ENCODE results near the gene SLC39A8.

SLC39A8 gene

DNA sequence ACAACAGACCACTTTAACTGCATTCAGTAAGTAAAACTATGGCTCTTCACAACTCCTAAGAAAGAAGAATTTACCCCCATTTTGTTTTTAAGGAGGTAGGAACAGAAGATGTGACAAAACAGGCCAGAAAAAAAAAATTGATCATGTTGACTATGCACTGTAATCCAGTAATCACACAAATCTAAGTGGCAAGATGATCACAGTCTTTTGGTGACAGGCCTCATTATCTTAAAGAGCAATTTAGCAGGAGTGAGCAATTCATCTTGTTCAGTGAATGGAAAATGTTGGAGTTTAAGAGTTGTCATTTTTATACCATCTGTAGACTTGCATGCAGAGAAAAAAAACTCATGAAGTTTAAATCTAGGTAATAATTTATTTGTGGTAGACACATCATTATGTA, 115.1 kb downstream of the SLC39A8 start:
- no peak for DNase-seq (ENCODE audit: low read depth)

DNA sequence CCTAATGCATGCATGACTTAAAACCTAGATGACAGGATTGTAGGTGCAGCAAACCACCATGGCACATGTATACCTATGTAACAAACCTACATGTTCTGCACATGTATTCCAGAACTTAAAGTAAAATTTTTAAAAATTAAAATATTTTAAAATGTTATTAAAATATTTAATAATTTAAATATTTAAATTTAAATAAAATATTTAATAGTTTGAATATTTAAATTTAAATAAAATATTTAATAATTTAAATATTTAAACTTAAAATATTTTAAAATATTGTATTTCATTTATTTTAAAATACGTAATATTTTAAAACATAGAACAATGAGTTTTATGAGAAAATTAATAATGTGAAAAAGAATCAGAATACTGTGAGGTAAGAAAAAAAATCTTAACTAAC, 117.9 kb downstream of the SLC39A8 start:
- no peak for DNase-seq (ENCODE audit: low read depth)

DNA sequence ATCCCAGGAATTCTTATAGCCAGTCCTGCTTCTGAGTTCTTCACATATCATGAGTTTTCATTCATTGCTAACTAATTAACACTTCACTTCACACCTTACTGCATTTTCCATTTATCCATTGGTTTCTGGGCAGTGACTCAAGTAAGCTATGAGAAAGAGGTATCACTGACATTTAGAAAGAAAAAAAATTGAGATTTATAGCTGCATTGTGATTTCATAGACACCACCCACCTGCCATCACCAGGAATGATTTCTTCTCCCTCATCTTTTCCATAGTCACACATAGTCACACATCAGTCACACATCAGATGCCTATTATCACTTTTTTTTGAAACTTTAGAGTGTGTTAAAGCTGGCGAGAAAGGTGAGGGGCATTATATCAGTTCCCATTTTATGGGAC, 121.8 kb downstream of the SLC39A8 start:
- DNase-seq (ENCODE audit: low read depth), result no peak

DNA sequence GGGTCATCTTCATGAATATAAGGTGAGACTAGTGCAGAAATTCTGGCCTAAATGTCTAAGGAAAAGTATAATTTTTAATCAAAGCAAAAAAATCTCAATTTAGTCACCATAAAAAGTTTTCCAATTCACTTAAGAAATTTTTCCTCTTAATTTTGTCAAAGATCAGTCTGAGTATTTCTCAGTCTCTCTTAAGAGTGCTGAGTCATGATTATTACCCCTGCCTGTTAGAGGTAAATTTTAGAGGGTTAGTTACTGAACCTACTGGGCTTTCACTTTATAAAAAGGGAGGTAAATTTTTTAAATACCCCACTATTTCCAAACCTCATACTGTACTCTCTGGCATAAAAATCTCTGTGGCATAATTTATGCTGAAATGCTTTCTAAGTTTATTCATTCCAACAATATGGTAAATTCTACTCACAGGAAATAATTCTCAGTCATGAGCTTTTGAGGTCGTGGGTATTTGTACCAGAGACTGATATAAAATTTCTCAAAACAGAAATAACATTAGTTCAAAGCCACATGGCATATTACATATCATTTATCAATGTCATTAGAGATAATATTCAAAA, 122.4 kb downstream of the SLC39A8 start:
- no peak for DNase-seq (ENCODE audit: low read depth)

DNA sequence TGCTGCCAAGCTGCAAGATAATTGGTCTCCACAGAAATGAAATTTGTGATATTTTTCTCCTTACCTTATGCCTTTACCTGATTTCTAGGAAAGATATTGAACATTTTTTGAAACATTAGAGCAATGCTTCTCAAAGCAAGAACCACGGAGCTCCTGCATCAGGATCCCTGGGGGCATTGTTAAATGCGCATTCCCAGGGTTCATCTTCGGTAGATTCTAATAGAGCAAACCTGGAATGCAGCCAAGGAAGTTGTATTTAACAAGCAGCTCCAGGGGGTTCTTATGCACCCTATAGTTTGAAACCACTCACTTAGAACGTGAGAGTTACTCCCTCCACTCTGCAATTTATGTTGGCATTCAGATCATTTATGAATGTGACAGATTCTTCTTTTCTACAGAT, 126.2 kb downstream of the SLC39A8 start:
- DNase-seq (ENCODE audit: low read depth), result no peak

DNA sequence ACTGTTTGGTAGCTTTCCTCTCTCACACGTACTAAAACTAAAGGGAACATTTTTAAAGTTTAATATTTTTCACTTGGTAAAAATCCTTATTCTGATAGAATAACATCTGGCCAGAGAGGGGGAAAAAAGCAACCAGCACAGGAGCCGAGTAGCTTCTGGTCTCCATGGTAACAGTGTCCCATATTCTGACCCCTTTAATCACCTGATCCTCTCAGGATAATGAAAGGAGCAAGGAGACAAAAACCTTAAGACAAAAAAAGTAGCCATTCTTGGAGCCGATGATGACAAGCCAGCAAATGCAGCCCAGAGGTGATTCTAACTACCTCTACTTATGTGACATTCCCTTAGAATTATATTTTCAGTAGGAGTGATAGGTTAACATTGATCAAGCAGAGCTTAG, 126.6 kb downstream of the SLC39A8 start:
- no peak for DNase-seq (ENCODE audit: low read depth)

DNA sequence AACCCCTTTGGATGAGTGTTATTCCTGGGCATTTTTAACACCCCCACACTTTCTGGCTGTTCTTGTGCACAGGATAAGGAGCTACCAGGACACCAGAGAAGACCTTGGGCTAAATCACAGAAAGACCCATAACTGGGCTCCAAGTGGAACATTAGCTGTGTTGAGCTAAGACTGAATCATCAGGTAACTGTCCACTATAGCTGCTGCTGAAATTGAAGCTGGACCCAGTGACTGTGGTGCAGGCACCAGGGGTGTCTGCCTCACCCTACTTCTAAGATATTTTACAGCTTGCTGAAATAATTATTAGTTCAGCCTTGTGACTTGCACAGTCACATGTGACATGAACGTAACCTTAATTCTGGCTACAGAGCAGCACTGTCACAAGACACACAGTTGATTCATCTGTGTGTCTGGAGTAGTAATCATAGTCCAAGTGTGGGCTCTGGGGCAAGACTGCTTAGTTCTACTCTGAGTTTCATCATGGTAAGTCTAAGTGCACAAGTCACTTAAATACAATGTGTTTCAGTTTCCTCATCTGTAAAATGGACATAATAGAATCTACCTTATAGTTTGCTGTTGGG, 127.4 kb downstream of the SLC39A8 start:
- DNase-seq (ENCODE audit: low read depth), result no peak

DNA sequence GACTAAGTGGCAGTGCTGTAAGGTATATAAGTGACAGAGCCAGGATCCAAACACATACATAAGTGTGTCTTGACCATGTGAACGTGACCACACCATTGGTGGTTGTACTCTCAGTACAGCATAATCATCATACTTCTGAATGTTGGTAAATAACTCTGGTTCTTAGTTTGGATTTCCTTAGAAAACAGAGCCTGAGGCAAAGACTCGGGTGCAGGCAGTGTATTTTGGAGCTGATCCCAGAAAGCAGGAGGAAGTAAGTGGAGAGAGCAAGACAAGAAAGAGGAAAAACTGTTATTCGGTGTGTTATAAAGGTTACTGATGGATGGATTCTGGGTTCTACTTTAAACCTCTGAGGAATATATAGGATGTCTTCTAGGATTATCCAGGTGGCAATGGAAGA, 127.9 kb downstream of the SLC39A8 start:
- no peak for DNase-seq (ENCODE audit: low read depth)

DNA sequence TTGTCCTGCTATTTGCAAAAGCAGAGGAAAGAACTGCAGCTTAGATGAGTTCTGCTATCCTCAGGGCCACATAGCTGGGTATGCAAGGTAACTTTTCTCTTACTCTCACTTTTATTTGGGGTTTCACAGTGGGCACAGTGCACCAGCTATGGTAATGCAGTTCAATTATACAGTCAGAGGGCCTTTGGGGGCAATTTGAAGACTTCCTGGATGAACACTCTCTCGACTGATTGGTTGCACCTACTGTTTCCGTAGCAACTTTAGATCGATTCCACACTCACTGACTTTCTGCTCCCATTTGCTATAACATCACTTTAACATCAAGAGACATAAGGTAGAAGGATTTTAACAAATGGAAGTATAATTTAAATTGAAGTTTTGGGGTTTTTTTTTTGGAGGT, 128.6 kb downstream of the SLC39A8 start:
- no peak for DNase-seq (ENCODE audit: low read depth)

DNA sequence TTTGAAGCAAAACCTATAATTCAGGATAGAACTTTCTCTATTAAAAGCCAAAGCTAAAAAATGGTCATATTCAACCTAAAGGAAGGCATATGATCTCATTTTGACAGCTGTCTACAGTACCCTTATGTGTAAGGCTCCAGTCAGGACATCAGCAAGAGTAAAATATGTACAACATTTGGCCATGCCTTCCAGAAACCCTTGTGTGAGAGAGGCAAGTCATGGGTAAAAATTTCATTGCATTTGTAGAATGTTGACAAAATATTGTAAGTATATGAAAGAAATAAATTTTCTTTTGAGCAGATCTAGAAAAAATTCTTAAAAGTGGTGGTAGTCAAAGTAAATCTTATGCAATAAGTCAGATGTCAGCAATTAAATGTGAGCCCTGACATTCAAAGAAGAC, 132.3 kb downstream of the SLC39A8 start:
- DNase-seq (ENCODE audit: low read depth), result no peak

Measured in activated T-cell treated with anti-CD3 and anti-CD28 coated beads for 24 hours (primary cell).